IPS-15b (cell line): Measurements from ENCODE around the gene LMTK3.

Experiments used
- H3K27me3 ChIP-seq: one replicate; pipeline ENCODE4 v1.6.1; 2013; ENCODE audit warnings: low read length; ENCODE audit not compliant: control insufficient read depth, insufficient read depth
- H3K36me3 ChIP-seq: one replicate; pipeline ENCODE4 v1.6.1; 2013; ENCODE audit warnings: low read length; ENCODE audit not compliant: control insufficient read depth, insufficient read depth
- H3K4me1 ChIP-seq: one replicate; pipeline ENCODE4 v1.6.1; 2013; ENCODE audit warnings: mild to moderate bottlenecking, low read length; ENCODE audit not compliant: control insufficient read depth, insufficient read depth
- H3K4me3 ChIP-seq: one replicate; pipeline ENCODE4 v1.5.1; 2013; ENCODE audit warnings: low read depth, low read length
- H3K9ac ChIP-seq: one replicate; pipeline ENCODE4 v1.6.1; 2013; ENCODE audit warnings: low read depth, mild to moderate bottlenecking, low read length
- H3K9me3 ChIP-seq: one replicate; pipeline ENCODE4 v1.6.1; 2013; ENCODE audit warnings: mild to moderate bottlenecking, low read length; ENCODE audit not compliant: control insufficient read depth, insufficient read depth

Gene LMTK3

DNA sequence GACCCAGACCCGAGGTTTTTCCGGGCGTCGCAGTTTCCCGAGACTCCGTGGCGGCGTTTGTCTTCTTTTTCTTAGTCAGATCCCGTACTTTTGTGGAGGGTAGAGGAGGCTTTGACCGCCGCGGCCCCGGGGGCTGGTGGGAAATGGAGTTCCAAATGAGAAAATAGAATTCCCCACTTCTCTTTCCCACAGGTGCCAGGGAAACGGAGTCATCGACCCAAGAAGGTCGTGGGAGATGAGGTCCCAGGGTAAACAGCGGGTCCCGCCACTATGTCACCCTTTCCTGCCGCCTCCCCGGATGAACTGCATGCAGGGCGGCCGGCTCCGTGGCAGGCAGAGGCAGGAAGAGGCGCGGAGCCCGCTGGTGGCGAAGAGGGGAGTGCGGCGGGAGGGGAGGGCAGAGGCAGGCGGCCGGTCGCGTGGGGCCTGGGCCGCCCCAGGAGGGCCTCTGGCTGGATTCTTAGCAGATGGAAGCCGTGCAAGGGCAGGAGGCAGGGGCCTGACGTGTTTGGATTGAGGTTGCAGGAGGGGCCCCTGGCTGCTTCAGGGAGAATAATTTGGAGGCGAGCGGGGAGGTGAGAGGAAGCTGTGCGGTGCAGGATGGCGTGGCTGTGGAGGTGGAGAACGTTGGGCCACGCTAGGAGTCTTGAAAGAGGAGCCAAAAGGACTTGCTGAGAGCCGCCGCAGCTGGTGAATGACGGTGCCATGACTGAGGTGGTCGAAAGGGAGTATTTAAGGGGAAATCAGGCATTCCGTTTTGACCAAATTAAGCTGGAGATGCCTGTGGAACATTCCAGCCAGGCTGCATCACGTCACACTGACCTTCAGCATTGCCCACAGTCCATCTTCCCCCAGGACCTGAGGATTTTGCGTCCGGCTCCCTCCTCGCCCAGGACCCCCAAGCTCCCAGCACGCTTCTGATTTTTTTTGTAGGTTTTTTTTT, 30.8 kb downstream of the LMTK3 start:
- Histone ChIP-seq H3K27me3 (no peaks in the 10 kb centered on the region), H3K4me3 (peak overlapping the region; percentile 39), H3K9ac (peak overlapping the region; percentile 37), H3K4me1 (no peaks in the 10 kb centered on the region), H3K36me3 (peaks cover 19% of the 10 kb centered on the region), H3K9me3 (no peaks in the 10 kb centered on the region)

GRCh38 chr19:48480183-48480557, 31.5 kb downstream of the LMTK3 start:
- H3K9ac ChIP-seq = no peak overlapping the region
- peak overlapping the region; percentile 39 for H3K4me3 ChIP-seq

GRCh38 chr19:48479686-48480085, 31.9 kb downstream of the LMTK3 start:
- H3K27me3 ChIP-seq = no peaks in the 10 kb centered on the region
- H3K9ac ChIP-seq = no peak overlapping the region
- no peaks in the 10 kb centered on the region for H3K9me3 ChIP-seq
- no peak overlapping the region for H3K4me3 ChIP-seq
- H3K36me3 ChIP-seq = peaks cover 31% of the 10 kb centered on the region
- no peaks in the 10 kb centered on the region for H3K4me1 ChIP-seq

More at GRCh38 chr19:48480183-48480557, 31.5 kb downstream of the LMTK3 start:
- Histone ChIP-seq H3K27me3 (no peaks in the 10 kb centered on the region), H3K9me3 (no peaks in the 10 kb centered on the region), H3K4me1 (no peaks in the 10 kb centered on the region), H3K36me3 (peaks cover 26% of the 10 kb centered on the region)

DNA sequence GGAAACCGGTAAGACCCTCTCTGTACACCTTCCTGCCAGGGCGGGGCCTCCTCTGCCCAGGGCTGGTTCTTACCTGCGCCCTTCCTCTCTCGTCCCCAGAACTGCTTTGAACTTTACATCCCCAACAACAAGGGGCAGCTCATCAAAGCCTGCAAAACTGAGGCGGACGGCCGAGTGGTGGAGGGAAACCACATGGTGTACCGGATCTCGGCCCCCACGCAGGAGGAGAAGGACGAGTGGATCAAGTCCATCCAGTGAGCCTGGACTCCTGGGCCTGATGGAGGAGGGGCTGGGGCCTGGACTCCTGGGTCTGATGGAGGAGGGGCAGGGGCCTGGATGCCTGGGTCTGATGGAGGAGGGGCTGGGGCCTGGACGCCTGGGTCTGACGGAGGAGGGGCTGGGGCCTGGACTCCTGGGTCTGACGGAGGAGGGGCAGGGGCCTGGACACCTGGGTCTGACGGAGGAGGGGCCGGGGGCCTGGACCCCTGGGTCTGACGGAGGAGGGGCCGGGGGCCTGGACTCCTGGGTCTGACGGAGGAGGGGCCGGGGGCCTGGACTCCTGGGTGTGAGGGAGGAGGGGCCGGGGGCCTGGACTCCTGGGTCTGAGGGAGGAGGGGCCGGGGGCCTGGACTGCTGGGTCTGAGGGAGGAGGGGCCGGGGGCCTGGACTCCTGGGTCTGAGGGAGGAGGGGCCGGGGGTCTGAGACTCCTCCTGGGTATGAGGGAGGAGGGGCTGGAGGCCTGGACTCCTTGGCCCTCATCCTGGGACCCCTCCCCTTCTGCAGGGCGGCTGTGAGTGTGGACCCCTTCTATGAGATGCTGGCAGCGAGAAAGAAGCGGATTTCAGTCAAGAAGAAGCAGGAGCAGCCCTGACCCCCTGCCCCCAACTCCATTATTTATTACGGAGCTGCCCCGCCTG, 33.0 kb downstream of the LMTK3 start:
- Histone ChIP-seq H3K27me3 (no peaks in the 10 kb centered on the region), H3K36me3 (peaks cover 40% of the 10 kb centered on the region), H3K9me3 (no peaks in the 10 kb centered on the region), H3K4me1 (no peaks in the 10 kb centered on the region), H3K4me3 (no peak overlapping the region), H3K9ac (no peak overlapping the region)

DNA sequence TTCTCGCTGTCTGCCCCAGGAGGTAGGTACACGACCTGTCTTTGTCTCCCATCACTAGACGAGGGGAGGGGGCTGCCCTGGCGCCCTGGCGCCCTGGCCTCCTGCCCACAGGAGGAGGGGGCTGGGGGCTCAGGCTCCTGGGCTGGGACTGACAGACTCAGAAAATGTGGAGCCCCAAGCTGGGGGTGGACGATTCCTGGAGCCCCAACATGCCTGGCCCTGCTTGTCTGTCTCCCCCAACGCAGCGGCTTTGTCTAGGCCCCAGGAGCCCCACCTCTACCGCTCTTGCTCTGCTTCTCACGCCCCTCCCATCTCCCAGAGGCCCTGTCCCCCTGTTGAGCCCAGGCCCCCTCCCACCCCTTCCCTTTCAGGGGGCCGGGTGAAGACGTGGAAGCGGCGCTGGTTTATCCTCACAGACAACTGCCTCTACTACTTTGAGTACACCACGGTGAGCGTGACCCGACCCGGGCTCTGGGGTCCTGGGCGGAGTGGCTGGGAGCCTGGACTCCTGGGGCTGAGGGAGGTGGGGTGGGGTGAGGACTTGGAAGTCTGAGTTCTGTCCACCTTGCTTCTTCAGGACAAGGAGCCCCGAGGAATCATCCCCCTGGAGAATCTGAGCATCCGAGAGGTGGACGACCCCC, 33.8 kb downstream of the LMTK3 start:
- H3K4me1 ChIP-seq = no peaks in the 10 kb centered on the region
- no peaks in the 10 kb centered on the region for H3K9me3 ChIP-seq
- peaks cover 45% of the 10 kb centered on the region for H3K36me3 ChIP-seq
- H3K9ac ChIP-seq = no peak overlapping the region
- no peak overlapping the region for H3K4me3 ChIP-seq
- H3K27me3 ChIP-seq = no peaks in the 10 kb centered on the region

DNA sequence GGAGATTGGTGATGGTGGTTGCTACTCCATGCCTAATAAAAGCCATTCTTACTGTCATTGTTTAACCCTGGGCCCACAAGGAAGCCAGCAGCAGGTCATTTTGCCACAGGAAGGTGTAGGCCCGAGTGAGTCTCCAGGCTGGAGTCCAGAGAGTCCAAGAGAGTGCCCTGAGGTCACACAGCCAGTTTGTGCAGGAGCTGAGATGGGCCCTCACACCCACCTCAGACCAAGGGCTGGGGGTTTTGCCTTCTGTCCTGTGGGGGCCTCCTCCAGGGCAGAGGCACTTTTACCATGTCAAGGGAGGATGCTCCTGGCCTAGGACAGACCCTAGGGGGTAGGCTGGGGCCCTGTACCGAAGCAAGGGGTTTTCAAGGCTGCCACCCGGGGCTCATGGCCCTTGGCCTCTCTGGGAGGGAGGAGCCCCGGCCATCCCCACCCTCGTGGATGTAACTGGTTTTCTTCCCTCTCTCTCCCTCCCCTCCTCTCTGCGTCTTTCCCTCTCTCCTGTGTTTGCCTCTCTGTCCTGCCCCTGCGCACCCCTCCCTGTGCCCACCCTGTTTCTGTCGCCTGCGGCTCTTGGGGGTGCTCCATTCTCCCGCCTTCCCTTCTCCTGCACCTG, 34.5 kb downstream of the LMTK3 start:
- H3K4me3 ChIP-seq = no peak overlapping the region
- no peaks in the 10 kb centered on the region for H3K4me1 ChIP-seq
- no peak overlapping the region for H3K9ac ChIP-seq
- no peaks in the 10 kb centered on the region for H3K27me3 ChIP-seq
- peaks cover 51% of the 10 kb centered on the region for H3K36me3 ChIP-seq
- H3K9me3 ChIP-seq = no peaks in the 10 kb centered on the region

- no peaks in the 10 kb centered on the region for H3K9me3 ChIP-seq
- no peak overlapping the region for H3K4me3 ChIP-seq
- H3K36me3 ChIP-seq = peaks cover 60% of the 10 kb centered on the region
- no peaks in the 10 kb centered on the region for H3K4me1 ChIP-seq
- no peak overlapping the region for H3K9ac ChIP-seq
- no peaks in the 10 kb centered on the region for H3K27me3 ChIP-seq
Observed at GRCh38 chr19:48476176-48476575, 35.5 kb downstream of the LMTK3 start.

- no peak overlapping the region for H3K4me3 ChIP-seq
- H3K4me1 ChIP-seq = no peaks in the 10 kb centered on the region
- no peak overlapping the region for H3K9ac ChIP-seq
- peaks cover 67% of the 10 kb centered on the region for H3K36me3 ChIP-seq
- no peaks in the 10 kb centered on the region for H3K9me3 ChIP-seq
- H3K27me3 ChIP-seq = no peaks in the 10 kb centered on the region
Observed at GRCh38 chr19:48475369-48476068, 36.1 kb downstream of the LMTK3 start.

GRCh38 chr19:48474084-48474592, 37.5 kb downstream of the LMTK3 start:
- H3K9me3 ChIP-seq = no peaks in the 10 kb centered on the region
- H3K27me3 ChIP-seq = no peaks in the 10 kb centered on the region
- H3K4me3 ChIP-seq = no peak overlapping the region
- no peaks in the 10 kb centered on the region for H3K4me1 ChIP-seq
- H3K36me3 ChIP-seq = peaks cover 67% of the 10 kb centered on the region
- H3K9ac ChIP-seq = no peak overlapping the region

DNA sequence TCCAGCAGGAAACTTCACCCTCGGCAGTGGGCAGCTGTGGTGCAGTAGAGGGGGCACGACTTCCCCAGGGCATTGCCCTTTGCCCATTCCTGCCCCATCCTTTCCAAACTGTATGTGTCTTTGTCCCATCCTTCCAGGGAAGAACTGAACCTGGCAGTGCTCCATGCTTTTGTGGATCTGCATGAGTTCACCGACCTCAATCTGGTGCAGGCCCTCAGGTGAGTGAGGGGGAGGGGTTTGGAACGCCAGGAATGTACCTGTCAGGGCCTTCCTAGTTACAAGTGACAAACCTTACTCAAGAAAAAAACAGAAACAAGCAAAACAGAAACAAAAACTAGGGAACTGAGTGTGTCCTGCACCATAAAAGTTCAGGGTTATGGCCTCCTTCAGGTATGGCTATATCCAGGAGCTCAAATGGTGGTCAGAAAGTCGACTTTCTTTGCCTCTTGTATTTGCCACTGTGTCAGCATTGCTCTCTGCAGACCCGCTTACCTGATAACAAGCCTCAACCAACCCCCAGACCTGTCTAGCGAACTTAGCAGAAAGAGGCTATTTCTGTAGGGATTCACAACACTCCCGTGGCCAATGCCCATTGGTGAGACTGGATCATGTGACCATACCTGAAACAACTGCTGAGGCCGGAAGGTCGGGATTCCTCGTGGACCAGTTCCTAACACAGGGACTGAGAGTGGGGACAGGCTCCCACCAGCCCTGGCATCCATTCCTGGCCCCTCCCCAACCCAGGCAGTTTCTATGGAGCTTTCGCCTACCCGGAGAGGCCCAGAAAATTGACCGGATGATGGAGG, 38.3 kb downstream of the LMTK3 start:
- no peaks in the 10 kb centered on the region for H3K27me3 ChIP-seq
- no peak overlapping the region for H3K9ac ChIP-seq
- no peak overlapping the region for H3K4me3 ChIP-seq
- H3K9me3 ChIP-seq = no peaks in the 10 kb centered on the region
- H3K36me3 ChIP-seq = peaks cover 66% of the 10 kb centered on the region
- no peaks in the 10 kb centered on the region for H3K4me1 ChIP-seq
